A549 (cell line): ENCODE measurements around the gene SFRP2.

Experiments used
- HOXA7 ChIP-seq: fragments of 250-450 bp; sonication (Bioruptor Pico); IDR thresholded peaks from 2 replicates; pipeline ENCODE4 v1.5.0; 2020; ENCODE audit warnings: mild to moderate bottlenecking, moderate library complexity
- POLR2A ChIP-seq: IDR thresholded peaks from 2 replicates; pipeline ENCODE4 v1.6.1; 2012; ENCODE audit warnings: mild to moderate bottlenecking, low read length
- TF ChIP-seq, protein P1 (sequence below): fragments of >200 bp; sonication (Bioruptor Twin); formaldehyde crosslinking; IDR thresholded peaks from 3 replicates; pipeline ENCODE4 v1.5.1; 2016
- TF ChIP-seq, protein P2 (sequence below): IDR thresholded peaks from 2 replicates; pipeline ENCODE4 v1.6.1; 2012

DNA sequence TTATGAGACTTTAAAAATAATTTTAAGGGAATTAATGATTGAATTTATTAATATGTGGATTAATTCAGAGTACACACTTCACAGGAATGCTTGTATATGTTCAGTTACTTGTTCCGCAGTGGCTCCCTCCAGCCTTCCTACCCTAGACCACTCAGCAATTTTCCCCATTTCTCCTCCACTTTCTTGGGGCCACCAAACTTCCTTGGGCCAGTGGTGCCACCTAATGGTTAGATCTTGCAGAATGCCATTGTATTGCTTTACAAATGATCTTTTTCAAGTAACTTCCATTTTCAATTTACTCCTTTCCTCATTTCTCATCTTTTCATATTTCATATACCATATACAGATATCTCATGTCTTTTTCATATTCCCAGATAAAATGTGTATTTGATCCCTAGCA, 25.5 kb downstream of the SFRP2 start:
- TF ChIP-seq, protein P1, sequence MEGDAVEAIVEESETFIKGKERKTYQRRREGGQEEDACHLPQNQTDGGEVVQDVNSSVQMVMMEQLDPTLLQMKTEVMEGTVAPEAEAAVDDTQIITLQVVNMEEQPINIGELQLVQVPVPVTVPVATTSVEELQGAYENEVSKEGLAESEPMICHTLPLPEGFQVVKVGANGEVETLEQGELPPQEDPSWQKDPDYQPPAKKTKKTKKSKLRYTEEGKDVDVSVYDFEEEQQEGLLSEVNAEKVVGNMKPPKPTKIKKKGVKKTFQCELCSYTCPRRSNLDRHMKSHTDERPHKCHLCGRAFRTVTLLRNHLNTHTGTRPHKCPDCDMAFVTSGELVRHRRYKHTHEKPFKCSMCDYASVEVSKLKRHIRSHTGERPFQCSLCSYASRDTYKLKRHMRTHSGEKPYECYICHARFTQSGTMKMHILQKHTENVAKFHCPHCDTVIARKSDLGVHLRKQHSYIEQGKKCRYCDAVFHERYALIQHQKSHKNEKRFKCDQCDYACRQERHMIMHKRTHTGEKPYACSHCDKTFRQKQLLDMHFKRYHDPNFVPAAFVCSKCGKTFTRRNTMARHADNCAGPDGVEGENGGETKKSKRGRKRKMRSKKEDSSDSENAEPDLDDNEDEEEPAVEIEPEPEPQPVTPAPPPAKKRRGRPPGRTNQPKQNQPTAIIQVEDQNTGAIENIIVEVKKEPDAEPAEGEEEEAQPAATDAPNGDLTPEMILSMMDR = no peak
- TF ChIP-seq HOXA7 (CRISPR knock-in tag) = no peak
- TF ChIP-seq POLR2A = no peak
- TF ChIP-seq, protein P2, sequence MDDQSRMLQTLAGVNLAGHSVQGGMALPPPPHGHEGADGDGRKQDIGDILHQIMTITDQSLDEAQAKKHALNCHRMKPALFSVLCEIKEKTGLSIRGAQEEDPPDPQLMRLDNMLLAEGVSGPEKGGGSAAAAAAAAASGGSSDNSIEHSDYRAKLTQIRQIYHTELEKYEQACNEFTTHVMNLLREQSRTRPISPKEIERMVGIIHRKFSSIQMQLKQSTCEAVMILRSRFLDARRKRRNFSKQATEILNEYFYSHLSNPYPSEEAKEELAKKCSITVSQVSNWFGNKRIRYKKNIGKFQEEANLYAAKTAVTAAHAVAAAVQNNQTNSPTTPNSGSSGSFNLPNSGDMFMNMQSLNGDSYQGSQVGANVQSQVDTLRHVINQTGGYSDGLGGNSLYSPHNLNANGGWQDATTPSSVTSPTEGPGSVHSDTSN = no peak
